Neuron (in vitro differentiated cells): ENCODE results near the gene MLKL.

Experiments used
- H2AFZ ChIP-seq: one replicate; pipeline ENCODE4 v1.6.1; 2013; ENCODE audit warnings: low read depth, mild to moderate bottlenecking, inconsistent platforms, low read length, moderate library complexity
- H3K27me3 ChIP-seq: one replicate; pipeline ENCODE4 v1.6.1; 2013; ENCODE audit warnings: low read length; ENCODE audit not compliant: insufficient read depth
- H3K36me3 ChIP-seq: one replicate; pipeline ENCODE4 v1.6.1; 2013; ENCODE audit warnings: low read length; ENCODE audit not compliant: insufficient read depth
- H3K4me1 ChIP-seq: one replicate; pipeline ENCODE4 v1.6.1; 2013; ENCODE audit warnings: low read length; ENCODE audit not compliant: insufficient read depth
- H3K4me3 ChIP-seq: 2 replicates; pipeline ENCODE4 v1.5.1; 2013; ENCODE audit warnings: mild to moderate bottlenecking, low read length, moderate library complexity
- H3K9me3 ChIP-seq: one replicate; pipeline ENCODE4 v1.6.1; 2013; ENCODE audit warnings: low read length

Gene MLKL

DNA sequence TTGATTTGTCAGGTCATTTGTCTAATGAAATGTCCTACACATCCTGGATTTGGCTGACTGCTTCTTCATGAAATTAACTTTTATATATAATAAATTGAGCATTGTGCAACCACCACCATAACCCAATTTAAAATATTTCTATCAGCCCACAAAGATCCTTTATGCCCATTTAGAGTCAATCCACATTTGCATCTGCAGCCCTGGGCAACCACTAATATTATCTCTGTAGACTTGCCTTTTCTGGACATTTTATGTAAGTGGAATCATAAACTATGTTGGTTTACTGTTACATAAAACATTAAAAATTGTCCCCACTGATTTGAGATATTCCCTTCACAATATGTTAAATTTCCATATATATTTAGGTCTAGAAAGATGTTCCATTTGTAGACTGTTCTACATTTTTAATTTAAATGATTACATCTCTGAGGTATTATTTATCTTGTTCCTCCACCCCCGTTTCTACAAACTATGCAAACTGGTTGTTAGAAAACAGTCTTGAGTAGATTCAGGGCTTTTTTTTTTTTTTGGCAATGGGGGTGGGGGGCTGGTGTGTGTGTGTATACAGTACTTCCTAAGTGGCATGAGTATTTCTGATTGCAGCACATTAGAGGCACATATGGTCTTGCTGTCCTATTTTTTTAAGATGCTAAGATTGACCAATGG, 50.7 kb downstream of the MLKL start:
- no peak overlapping the region for H3K4me3 ChIP-seq
- H3K9me3 ChIP-seq, result no peaks in the 10 kb centered on the region
- H3K36me3 ChIP-seq, result peaks cover 71% of the 10 kb centered on the region
- no peaks in the 10 kb centered on the region for H3K4me1 ChIP-seq
- no peaks in the 10 kb centered on the region for H3K27me3 ChIP-seq
- no peak overlapping the region for H2AFZ ChIP-seq

DNA sequence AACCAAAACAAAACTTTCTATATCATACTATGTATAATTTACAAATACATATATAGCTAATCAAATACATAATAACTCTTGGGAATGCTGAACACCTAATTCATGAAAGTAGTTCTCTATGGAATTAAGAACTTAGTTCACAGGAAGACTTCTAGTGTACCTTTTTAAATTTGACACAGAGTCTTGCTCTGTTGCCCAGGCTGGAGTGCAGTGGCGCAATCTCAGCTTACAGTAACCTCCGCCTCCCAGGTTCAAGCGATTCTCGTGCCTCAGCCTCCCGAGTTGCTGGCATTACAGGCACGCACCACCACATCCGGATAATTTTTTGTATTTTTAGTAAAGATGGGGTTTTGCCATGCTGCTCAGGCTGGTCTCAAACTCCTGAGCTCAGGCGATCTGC, 58.7 kb downstream of the MLKL start:
- no peaks in the 10 kb centered on the region for H3K4me1 ChIP-seq
- no peak overlapping the region for H2AFZ ChIP-seq
- H3K27me3 ChIP-seq, result no peaks in the 10 kb centered on the region
- H3K4me3 ChIP-seq, result no peak overlapping the region
- H3K9me3 ChIP-seq, result no peaks in the 10 kb centered on the region
- H3K36me3 ChIP-seq, result peaks cover 72% of the 10 kb centered on the region

DNA sequence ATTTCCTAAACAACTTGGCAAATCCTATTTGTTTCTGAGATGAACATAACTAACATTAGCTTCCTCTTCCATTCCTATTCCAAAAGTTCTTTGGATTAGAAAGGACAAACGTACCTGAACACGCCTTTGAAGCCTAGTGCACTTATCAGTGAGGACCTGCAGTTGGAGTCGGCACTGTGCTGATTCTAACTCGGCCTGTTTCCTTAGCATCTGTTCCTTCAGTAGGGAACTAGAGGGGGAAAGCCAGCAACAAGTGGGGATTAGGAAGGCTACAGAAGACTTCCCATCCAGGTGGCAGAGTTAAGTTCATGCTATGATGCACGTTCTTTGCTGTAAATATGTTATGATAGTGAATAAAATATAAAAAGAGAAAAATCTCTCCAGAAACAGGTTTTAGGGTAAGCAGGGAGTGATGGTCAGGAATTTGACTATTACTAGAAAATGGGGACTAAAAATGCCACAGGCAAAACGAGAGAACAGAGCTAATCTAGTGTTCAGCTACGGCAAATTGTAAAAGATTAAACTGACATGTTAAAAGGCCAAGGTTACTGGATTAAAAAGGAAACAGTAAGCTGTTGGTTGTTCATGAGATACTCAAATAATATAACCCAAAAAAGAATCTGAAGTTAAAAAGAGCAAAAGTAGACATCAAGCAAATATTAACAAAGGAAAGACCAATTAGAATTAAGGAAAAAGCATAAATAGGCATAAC, 62.8 kb downstream of the MLKL start:
- Histone ChIP-seq H2AFZ (no peak overlapping the region), H3K36me3 (peaks cover 70% of the 10 kb centered on the region), H3K4me3 (no peak overlapping the region), H3K4me1 (no peaks in the 10 kb centered on the region), H3K9me3 (no peaks in the 10 kb centered on the region), H3K27me3 (no peaks in the 10 kb centered on the region)

DNA sequence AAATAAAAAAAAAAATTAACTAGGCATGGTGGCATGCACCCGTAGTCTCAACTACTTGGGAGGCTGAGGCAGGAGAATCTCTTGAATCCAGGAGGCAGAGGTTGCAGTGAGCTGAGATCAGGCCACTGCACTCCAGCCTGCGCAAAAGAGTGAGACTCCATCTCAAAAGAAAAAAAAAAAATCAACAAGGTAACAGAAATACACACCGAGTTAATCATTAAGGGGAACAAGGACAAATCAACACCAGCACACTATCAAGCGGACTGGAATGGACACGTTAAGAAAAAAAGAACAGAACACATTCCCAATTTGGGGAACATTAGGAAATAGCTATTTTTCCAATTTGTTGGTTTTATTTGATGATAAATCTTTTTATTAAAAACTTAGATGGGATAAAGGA, 65.4 kb downstream of the MLKL start:
- no peaks in the 10 kb centered on the region for H3K9me3 ChIP-seq
- H3K27me3 ChIP-seq, result no peaks in the 10 kb centered on the region
- H3K4me3 ChIP-seq, result no peak overlapping the region
- H3K4me1 ChIP-seq, result no peaks in the 10 kb centered on the region
- no peak overlapping the region for H2AFZ ChIP-seq
- H3K36me3 ChIP-seq, result peaks cover 76% of the 10 kb centered on the region

DNA sequence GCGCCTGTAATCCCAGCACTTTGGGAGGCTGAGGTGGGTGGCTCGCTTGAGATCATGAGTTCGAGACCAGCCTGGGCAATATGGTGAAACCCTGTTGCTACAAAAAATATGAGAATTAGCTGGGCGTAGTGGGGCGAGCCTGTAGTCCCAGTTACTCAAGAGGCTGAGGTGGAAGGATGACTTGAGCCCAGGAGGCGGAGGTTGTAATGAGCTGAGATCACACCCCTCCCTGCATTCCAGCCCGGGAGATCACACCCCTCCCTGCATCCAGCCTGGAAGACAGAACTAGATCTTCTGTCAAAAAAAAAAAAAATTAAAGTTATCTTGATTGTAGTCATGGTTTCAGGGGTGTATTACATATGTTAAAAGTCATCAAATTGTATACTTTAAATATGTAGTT, 67.0 kb downstream of the MLKL start:
- no peak overlapping the region for H2AFZ ChIP-seq
- no peak overlapping the region for H3K4me3 ChIP-seq
- H3K27me3 ChIP-seq, result no peaks in the 10 kb centered on the region
- H3K9me3 ChIP-seq, result no peaks in the 10 kb centered on the region
- H3K36me3 ChIP-seq, result peaks cover 81% of the 10 kb centered on the region
- no peaks in the 10 kb centered on the region for H3K4me1 ChIP-seq

DNA sequence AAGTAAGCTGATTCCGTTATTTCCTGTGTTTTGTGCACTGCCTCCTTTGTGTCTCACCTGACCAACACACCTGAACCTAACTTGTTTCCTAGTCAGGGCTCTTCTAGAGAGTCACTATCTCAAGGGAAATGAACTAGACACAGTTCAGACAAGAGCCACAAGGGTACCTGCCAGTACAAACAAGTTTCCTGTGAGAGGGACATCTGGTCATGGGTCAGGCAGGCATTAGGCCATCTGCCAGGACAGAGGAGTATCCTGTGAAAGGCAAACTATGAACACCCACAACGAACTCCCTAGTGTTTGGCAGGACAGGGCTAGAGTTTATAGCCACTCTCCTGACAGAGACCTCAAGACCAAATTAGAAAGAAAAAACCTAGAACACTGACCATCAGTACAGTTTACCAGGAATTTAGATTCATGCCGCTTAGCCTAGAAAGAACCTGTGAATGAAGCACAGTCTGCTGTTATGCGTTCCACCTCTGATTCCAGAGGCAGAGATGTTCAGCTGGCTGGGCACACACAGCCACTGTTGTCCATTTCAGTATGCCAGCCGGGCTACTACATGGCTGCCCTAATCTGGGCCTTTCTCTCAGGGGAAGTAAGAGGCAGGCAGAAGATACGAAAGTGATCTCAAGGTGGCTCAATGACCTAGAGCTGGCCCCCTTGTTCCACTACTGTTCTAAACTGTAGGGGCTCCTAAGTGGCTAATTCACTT, 73.0 kb downstream of the MLKL start:
- no peak overlapping the region for H3K4me3 ChIP-seq
- no peak overlapping the region for H2AFZ ChIP-seq
- H3K27me3 ChIP-seq, result no peaks in the 10 kb centered on the region
- H3K4me1 ChIP-seq, result no peaks in the 10 kb centered on the region
- no peaks in the 10 kb centered on the region for H3K9me3 ChIP-seq
- H3K36me3 ChIP-seq, result peaks cover 92% of the 10 kb centered on the region

DNA sequence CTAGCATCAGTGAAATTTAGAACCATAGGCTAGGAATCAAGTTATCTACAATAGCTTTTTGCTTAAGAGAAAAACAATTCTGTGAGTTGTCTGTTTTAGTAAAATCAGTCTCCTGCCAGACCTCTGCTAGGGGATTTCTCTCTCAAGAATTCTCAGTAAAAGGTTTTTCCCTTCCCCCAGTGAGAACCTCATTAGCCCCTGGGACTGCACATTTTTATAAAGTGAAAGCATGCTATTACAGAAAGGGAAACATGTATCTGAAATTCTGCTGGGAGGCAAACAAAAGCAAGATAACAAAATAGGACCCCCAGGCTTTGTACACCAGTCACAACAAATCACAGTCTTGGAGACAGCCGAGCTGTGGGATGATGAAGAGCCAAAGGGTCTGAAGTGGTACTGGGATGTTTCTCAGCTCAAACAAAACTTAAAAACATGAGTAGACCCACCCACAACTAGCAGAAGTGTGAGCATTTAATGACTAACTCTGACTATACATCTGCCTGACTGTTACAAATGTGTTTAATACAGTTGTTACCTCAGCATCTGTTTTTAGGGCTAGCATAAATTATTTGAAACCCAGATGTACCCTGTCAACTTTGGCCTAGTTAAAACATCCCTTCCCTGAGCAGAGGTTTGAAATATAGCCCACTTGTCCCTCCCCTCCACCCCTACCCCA, 73.8 kb downstream of the MLKL start:
- Histone ChIP-seq H3K36me3 (peaks cover 92% of the 10 kb centered on the region), H3K4me1 (no peaks in the 10 kb centered on the region), H3K4me3 (no peak overlapping the region), H2AFZ (no peak overlapping the region), H3K27me3 (no peaks in the 10 kb centered on the region), H3K9me3 (no peaks in the 10 kb centered on the region)

DNA sequence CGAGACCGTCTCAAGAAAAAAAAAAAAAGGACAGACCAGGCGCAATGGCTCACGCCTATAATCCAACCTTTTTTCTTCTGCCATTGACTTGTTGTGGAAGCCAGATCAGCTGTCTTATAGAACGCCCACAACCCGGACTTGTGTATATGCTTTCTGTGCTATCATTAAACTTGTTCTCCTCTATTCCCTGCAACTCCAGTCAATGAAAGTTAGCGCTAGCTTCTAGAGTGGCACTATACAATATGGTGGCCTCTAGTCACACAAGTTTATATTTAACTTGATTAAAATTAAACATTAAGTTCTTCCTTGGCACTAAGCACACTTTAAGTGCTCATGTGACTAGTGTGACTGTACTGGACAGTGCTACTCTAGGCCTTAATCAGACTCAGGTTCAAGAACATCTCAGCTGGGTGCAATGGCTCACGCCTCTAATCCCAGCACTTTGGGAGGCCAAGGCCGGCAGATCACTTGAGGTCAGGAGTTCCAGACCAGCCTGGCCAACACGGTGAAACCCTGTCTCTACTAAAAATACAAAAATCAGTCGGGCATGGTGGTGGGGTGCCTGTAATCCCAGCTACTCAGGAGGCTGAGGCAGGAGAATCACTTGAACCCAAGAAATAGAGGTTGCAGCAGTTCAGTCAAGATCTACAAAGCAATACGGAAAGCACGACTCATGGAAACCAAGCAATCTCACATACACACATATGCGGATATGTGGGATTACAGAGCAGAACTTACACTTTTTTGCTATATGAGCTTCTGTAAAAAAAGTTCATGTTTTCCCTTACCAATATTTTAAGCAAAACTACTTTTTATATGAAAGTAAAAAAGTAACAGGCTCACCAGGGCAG, 74.9 kb downstream of the MLKL start:
- no peaks in the 10 kb centered on the region for H3K27me3 ChIP-seq
- H3K4me1 ChIP-seq, result no peaks in the 10 kb centered on the region
- H3K9me3 ChIP-seq, result no peaks in the 10 kb centered on the region
- no peak overlapping the region for H2AFZ ChIP-seq
- no peak overlapping the region for H3K4me3 ChIP-seq
- peaks cover 89% of the 10 kb centered on the region for H3K36me3 ChIP-seq

DNA sequence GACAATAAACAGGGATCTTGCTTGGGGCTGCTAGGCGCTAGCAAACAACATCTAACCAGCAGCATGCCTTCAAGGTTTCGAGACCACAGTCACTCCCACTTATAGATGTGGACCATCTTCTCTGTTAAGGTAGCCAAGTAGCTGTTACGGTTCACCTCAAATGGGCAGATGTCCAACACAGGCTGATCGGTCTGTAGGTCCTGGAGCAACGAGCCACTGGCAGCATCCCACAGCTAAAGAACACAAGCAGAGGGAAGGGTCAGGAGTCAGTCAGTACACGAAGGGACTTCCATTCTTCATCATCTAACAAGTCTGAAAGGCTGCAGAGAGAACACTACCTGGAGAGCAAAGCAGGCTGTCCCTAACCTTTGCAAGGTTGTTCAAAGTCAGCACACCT, 76.8 kb downstream of the MLKL start:
- Histone ChIP-seq H3K4me1 (no peaks in the 10 kb centered on the region), H3K36me3 (peaks cover 77% of the 10 kb centered on the region), H3K9me3 (no peaks in the 10 kb centered on the region)

DNA sequence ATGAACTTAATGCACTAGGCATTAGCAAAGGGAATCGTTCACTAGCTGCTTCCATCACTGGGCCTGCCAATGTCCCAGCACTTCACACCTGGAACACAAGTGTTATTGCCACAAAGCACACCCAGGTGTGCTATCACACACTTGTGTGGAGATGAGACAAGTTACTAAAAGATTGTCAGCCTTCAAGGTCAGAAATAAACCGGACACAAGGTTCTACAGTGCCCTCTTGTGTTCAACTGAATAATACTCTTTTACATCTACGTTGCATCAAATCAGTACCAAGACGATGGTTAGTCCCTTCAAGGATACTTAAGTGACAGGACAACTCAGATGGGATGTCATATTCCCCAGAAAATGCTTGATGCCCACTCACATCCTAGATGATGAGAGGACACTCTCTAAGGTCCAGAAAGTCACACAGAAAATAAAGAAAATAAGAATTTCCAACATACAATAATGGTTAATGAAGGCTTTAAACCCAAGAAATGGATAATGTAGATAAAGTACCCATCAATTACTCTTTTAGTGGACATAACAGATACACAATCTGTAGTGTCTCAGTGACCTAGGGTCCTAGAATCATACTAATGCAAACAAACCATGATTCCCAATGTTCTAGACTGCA, 77.3 kb downstream of the MLKL start:
- H2AFZ ChIP-seq, result no peak overlapping the region
- H3K27me3 ChIP-seq, result no peaks in the 10 kb centered on the region
- H3K4me1 ChIP-seq, result no peaks in the 10 kb centered on the region
- H3K36me3 ChIP-seq, result peaks cover 74% of the 10 kb centered on the region
- no peak overlapping the region for H3K4me3 ChIP-seq
- no peaks in the 10 kb centered on the region for H3K9me3 ChIP-seq

More for the DNA sequence above, 76.8 kb downstream of the MLKL start:
- no peak overlapping the region for H2AFZ ChIP-seq
- no peaks in the 10 kb centered on the region for H3K27me3 ChIP-seq
- no peak overlapping the region for H3K4me3 ChIP-seq

DNA sequence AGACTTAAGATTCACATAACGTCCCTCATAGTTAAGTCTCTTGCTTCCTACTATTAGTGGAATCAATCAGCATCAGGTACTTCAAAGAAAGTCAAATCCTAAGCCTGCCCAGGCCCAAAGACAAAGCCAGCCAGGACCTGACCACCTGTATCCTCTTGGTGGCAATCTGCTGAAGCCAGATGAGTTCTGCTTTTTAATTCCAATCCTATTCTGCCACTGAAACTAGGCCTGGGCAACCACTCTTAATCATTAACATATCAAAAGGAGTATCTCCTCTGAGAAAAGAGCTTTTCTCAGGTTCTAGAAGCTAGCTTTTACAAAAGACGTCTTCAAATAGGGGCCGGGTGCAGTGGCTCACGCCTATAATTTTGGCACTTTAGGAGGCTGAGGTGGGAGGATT, 78.7 kb downstream of the MLKL start:
- Histone ChIP-seq H3K4me1 (no peaks in the 10 kb centered on the region), H3K27me3 (no peaks in the 10 kb centered on the region), H3K9me3 (no peaks in the 10 kb centered on the region), H3K4me3 (no peak overlapping the region), H2AFZ (no peak overlapping the region), H3K36me3 (peaks cover 63% of the 10 kb centered on the region)
